Activated naive CD4-positive, alpha-beta T cell treated with anti-CD3 and anti-CD28 coated beads for 36 hours (primary cell): ENCODE measurements around the gene RNF166. TPM values are rescaled to one million over a fixed set of nuclear protein-coding genes. Genes with fewer than 3 reads are reported as not detected.

Experiments used
- CTCF ChIA-PET: fragments of 350-600 bp; sonication (Branson Sonifier 250); formaldehyde crosslinking; loops from one replicate; lab custom pipeline; 2021; ENCODE audit warnings: antibody characterized with exemption; lab: Charles Lee
- DNase-seq: peaks from one replicate; pipeline ENCODE4 v3.0.0-alpha.2; 2020
- H3K27ac Mint-ChIP-seq: one replicate; pipeline ENCODE4 v1.8.0; 2021; ENCODE audit warnings: mild to moderate bottlenecking, mixed read lengths
- H3K27me3 Mint-ChIP-seq: one replicate; pipeline ENCODE4 v1.8.0; 2021; ENCODE audit warnings: low read depth, mixed read lengths
- H3K36me3 Mint-ChIP-seq: one replicate; pipeline ENCODE4 v1.8.0; 2021; ENCODE audit warnings: low read depth, mixed read lengths
- H3K4me1 Mint-ChIP-seq: one replicate; pipeline ENCODE4 v1.8.0; 2021; ENCODE audit warnings: low read depth, mixed read lengths
- H3K4me3 Mint-ChIP-seq: one replicate; pipeline ENCODE4 v1.8.0; 2021; ENCODE audit warnings: mild to moderate bottlenecking, moderate library complexity, mixed read lengths
- H3K9me3 Mint-ChIP-seq: one replicate; pipeline ENCODE4 v1.8.0; 2021; ENCODE audit warnings: mixed read lengths
- intact Hi-C: fragments of 100-400 bp; cut with micrococcal nuclease; formaldehyde crosslinking; loops from one replicate; pipeline ENCODE4 v1.15.1; 2023
- microRNA-seq: library from miRNA; unstranded; fragments of <30 nt; microRNA quantifications from one replicate; pipeline ENCODE4 v1.2.0, GENCODE V29; 2022; ENCODE audit warnings: borderline microRNAs expressed, borderline replicate concordance
- total RNA-seq, 2 experiments: library from RNA; stranded (reverse); gene quantifications; one replicate each; pipeline ENCODE4 v1.2.3, GENCODE V29; 2021

Gene RNF166
- total RNA-seq, 2 experiments from 2014 or later = 33.6 to 35.3 TPM

DNA sequence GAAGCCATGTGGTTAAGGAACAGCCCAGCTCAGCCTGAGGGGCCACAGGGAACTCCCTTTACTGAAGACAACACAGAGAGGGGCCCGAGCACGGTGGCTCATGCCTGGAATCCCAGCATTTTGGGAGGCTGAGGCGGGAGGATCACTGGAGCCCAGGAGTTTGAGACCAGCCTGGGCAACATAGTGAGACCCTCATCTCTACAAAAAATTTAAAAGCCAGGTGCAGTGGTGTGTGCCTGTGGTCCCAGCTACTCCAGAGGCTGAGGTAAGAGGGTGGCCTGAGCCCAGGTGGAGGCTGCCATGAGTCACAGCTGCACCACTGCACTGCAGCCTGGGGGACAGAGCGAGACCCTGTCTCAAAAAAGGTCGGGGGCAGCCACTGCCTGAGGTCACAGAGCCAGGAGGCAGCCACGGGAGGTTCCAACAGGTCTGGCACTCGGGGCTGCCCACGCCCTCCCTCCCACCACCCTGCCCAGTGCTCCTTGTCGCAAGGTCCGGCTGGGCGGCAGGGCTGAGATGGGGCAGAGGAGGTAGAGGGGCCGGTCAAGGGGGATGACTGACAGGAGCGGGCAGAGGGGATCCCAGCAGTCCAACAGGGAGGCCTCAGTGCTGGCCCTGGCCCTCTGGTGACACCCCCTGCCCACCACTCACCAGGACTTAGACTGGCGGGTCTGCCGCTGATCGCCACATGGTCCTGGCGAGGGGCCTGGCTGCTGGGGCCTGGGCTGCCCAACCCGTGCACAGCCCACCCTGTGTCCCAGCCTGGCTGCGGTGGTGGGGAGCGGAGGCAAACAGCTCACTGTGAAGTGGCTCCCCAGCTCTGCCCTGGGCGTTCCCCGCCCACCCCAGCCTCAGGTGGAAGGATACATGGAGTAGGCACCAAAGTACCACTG lies 58.8 kb downstream of the RNF166 start:
- H3K27me3 Mint-ChIP-seq = no peaks in the 10 kb centered on the region
- intact Hi-C loops = no loop called here
- H3K4me1 Mint-ChIP-seq = peaks cover 21% of the 10 kb centered on the region
- CTCF ChIA-PET = no interaction called here
- no peak overlapping the region for H3K4me3 Mint-ChIP-seq
- no peaks in the 10 kb centered on the region for H3K9me3 Mint-ChIP-seq
- no peak for DNase-seq
- peaks cover 9% of the 10 kb centered on the region for H3K36me3 Mint-ChIP-seq
- no peak overlapping the region for H3K27ac Mint-ChIP-seq

Small RNAs within 50 kb of the gene (microRNA-seq; reads per million reads assigned to microRNA genes)
- not detected for gene MIR4722

Other genes with a start within 250 kb of the RNF166 start
- 10 to 100 TPM; 55.8 to 58.5 TPM for gene ZC3H18, start 136.0 kb downstream of the RNF166 start, total RNA-seq
- gene IL17C, start 67.8 kb downstream of the RNF166 start, total RNA-seq = not detected
- 100 to 1,000 TPM; 167 to 180 TPM for gene CYBA, start 55.4 kb downstream of the RNF166 start, total RNA-seq
- 10 to 100 TPM; 90.5 to 96.8 TPM for gene MVD, start 43.3 kb downstream of the RNF166 start, total RNA-seq
- gene SNAI3, start 19.9 kb downstream of the RNF166 start, total RNA-seq = 1 to 10 TPM; 2.9 to 3.0 TPM
- gene CTU2, start 95 bp upstream of the RNF166 start, total RNA-seq = 10 to 100 TPM; 46.1 to 48.1 TPM
- 10 to 100 TPM; 78.2 to 80.1 TPM for gene PIEZO1, start 78.8 kb upstream of the RNF166 start, total RNA-seq
- 100 to 1,000 TPM; 223 to 231 TPM for gene CDT1, start 97.4 kb upstream of the RNF166 start, total RNA-seq
- 100 to 1,000 TPM; 314 TPM for gene APRT, start 105.5 kb upstream of the RNF166 start, total RNA-seq
- gene GALNS, start 150.5 kb upstream of the RNF166 start, total RNA-seq = 10 to 100 TPM; 10.9 to 11.2 TPM
- gene TRAPPC2L, start 150.7 kb upstream of the RNF166 start, total RNA-seq = 10 to 100 TPM; 57.7 to 66.1 TPM
- not detected for gene PABPN1L, start 160.3 kb upstream of the RNF166 start, total RNA-seq